ENCODE results near the gene RNF138.
A peak's percentile ranks its signal among the peaks of the same experiment; 100 is the strongest.
"Not testable (repeated sequence)": the region's sequence is repeated elsewhere in the genome, so short reads cannot be mapped to it uniquely, and the experiment has no call there.

RNF138 gene

DNA sequence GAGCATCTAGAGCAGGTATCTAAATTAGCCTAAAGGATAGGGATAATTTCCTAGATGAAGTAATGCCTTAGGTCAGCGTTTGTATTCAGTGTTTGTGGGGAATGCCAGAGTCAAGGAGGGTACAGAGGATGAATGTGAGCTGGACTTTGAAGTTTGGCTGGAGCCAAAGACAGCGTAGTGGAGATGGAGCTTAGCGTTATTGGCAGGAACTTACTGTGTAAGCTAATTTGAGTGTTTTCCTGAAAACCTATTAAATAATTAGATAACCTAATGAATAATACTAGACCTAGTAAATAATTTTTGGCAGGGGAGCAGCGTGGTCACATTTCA lies 4.2 kb downstream of the RNF138 start:
- no peak for DNase-seq (ENCODE audit: low read depth in 2 of 2)

GRCh38 chr18:32096946-32097345 lies 5.3 kb downstream of the RNF138 start:
- DNase-seq (ENCODE audit: low read depth in 2 of 2), result no peak

GRCh38 chr18:32104516-32104915 lies 12.8 kb downstream of the RNF138 start:
- no peak for DNase-seq (ENCODE audit: low read depth in 2 of 2)

GRCh38 chr18:32110005-32110404 lies 18.3 kb downstream of the RNF138 start:
- DNase-seq (ENCODE audit: low read depth in 2 of 2), result no peak

GRCh38 chr18:32111706-32112105 lies 20.0 kb downstream of the RNF138 start:
- no peak for DNase-seq (ENCODE audit: low read depth in 2 of 2)

DNA sequence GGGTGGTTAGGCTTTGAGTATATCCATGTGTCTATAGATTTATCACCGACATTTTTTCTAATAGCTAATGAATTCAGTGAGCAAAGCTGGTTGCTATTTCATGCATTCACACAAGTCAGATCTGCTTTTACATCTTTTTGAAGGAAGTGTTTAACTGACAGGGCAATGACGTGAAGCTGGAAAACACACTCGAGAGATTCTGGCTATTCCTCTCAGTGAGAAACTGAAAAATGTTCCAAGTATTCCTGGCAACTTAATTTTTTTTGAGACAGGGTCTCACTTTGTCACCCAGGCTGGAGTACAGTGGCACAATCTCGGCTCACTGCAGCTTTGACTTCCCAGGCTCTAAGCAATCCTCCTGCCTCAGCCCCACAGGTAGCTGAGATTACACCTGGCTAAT lies 21.2 kb downstream of the RNF138 start:
- no peak for DNase-seq (ENCODE audit: low read depth in 2 of 2)

DNA sequence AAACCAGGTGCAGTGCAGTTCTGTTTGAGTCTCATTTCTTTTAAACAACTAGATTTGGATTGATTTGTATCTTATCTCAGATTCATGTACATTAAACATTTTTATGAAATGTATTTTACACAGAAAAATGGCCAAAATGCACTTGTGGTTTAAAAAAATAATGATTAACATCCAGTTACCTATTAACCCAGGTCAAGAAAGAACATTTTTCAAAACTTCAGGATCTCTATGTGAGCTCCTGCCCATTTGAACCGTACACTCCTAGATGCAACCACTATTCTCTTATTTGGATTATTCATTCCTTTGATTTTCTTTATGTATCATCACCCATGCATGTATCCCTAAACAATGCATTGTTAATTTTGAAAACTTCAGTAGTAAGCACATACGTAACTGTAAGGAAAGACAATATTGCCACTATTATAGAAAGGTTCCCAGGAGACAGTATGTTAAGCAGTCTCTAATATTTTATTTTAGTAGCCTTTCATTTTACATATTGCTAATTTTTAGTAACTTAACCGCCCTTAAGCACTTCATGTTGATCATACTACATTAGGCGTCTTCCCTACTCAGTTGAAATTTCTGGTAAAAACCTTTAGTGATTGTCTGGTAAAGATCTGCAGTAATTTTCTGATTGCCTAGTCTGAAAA lies 22.7 kb downstream of the RNF138 start:
- no peak for DNase-seq (ENCODE audit: low read depth in 2 of 2)

- no peak for DNase-seq (ENCODE audit: low read depth in 2 of 2)
These were observed 30.4 kb downstream of the RNF138 start for GRCh38 chr18:32122039-32122438.

- no peak for DNase-seq (ENCODE audit: low read depth in 2 of 2)
These were observed 34.9 kb downstream of the RNF138 start for GRCh38 chr18:32126538-32126937.

DNA sequence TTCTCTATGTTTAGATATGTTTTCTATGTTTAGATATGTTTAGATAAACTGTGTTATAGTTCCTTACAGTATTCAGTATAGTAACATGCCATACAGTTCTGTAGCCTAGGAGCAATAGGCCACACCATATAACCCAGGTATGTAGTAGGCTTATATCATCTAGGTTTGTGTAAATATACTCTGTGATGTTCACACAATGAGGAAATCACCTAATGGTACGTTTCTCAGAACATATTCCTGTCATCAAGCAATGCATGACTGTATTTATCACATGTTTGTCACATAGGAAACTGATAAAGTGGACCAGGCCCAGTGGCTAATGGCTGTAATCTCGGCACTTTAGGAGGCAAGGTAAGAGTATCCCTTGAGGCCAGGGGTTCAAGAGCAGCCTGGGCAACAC lies 44.0 kb downstream of the RNF138 start:
- DNase-seq (ENCODE audit: low read depth in 2 of 2), result no peak

- no peak for DNase-seq (ENCODE audit: low read depth in 2 of 2)
These were observed 46.8 kb downstream of the RNF138 start for GRCh38 chr18:32138332-32138982.

DNA sequence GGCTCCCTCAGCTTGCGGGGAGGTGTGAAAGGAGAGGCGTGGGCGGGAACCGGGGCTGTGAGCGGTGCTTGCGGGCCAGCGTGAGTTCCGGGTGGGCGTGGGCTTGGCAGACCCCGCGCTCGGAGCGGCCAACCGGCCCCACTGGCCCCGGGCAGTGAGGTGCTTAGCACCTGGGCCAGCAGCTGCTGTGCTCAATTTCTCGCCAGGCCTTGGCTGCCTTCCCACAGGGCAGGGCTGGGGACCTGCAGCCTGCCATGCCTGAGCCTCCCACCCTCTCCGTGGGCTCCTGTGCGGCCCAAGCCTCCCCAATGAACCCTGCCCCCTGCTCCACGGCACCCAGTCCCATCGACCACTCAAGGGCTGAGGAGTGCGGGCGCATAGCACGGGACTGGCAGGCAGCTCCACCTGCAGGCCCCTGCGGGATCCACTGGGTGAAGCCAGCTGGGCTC lies 48.2 kb downstream of the RNF138 start:
- DNase-seq (ENCODE audit: low read depth in 2 of 2), result no peak

DNA sequence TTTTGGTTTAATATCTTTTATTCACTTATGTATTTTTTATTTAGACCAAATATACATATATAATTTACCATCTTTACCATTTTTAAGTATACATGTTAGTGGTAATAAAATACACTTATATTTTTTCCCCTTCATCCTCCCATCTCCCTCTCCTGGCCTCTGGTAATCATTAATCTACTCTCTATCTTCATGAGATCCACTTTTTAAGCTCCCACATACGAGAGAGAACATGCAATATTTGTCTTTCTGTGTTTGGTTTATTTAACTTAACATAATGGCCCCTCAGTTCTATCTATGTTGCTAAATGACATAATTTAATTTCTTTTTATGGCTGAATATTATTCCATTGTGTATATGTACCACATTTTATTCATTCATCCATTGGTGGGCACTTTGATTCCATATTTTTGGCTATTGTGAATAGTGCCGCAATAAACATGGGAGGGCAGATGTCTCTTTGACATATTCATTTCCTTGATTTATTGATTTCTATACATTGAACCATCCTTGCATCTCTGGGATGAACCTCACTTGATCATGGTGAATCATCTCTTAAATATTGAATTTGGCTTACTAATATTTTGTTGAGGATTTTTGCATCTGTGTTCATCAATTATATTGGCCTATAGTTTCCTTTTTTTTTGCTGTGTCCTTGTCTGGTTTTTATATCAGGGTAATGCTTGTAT lies 56.7 kb downstream of the RNF138 start:
- no peak for DNase-seq (ENCODE audit: low read depth in 2 of 2)

GRCh38 chr18:32152705-32153448 lies 61.2 kb downstream of the RNF138 start:
- DNase-seq (ENCODE audit: low read depth in 2 of 2), result no peak

GRCh38 chr18:32156855-32157254 lies 65.2 kb downstream of the RNF138 start:
- DNase-seq (ENCODE audit: low read depth in 2 of 2), result no peak

- no peak for DNase-seq (ENCODE audit: low read depth in 2 of 2)
These were observed 65.9 kb downstream of the RNF138 start for GRCh38 chr18:32157580-32157979.

- DNase-seq (ENCODE audit: low read depth in 2 of 2), result peak; percentile 29 to 59
These were observed 66.5 kb downstream of the RNF138 start for GRCh38 chr18:32158108-32158624.

GRCh38 chr18:32158631-32159030 lies 67.0 kb downstream of the RNF138 start:
- DNase-seq (ENCODE audit: low read depth in 2 of 2), result not testable (repeated sequence)

DNA sequence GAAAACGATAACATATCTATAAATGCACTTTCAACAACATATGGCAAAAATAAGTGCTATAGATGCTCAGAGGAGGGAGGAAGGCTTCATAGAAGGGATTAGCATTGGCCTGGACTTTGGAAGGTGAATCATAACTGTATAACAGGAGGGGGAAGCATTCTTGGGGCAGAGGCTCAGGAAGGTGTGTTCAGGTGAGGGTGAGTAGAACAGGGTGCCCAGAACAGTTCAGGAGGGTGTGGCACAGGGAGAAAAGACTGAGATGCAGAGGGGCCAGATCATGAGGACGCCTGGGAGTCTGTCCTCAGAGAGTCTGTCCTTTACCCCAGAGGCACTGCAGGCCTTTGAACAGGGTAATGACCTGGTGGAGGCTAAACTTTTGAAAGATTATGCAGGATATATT lies 68.9 kb downstream of the RNF138 start:
- DNase-seq (ENCODE audit: low read depth in 2 of 2), result no peak

GRCh38 chr18:32167980-32168730 lies 76.5 kb downstream of the RNF138 start:
- no peak for DNase-seq (ENCODE audit: low read depth in 2 of 2)

DNA sequence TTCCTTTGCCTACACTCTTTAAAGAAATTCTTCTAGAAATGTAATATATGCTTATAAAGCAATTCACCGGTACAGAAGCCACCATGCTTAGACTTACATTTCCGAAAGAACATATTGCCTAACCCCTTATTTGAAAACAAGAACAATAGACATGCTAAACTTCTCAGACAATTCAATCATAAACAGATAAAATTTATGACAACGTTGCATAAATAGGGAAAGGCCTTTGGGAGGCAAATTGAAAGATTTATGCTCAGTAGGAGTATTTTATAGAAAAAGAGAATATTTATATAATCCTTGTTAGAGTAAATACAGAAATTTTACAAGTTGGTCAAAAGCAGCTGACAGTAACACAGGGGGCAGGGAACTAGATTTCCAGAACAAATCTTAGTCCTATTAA lies 82.0 kb downstream of the RNF138 start:
- no peak for DNase-seq (ENCODE audit: low read depth in 2 of 2)

DNA sequence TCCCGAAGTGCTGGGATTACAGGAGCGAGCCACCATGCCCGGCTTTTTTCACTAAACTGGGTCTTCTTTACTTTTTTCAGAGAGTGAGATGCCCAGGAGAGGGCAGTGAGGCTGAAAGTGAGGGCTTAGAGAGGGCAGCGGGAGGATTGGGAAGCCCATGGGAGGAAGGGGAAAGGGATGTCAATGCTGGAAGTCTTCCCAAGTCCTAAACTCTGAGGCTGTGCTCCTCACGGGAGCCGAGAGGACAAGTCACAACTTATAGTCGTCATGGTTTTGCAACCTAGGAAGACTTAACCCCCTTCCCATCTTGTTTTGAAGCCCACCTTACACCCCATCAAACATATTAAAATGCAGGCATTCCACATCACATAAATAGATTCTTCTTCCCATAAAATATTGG lies 83.0 kb downstream of the RNF138 start:
- DNase-seq (ENCODE audit: low read depth in 2 of 2), result no peak

Measured in stimulated activated CD4-positive, alpha-beta T cell treated with anti-CD3 and anti-CD28 coated beads, Interleukin-12 subunit alpha, Interleukin-12 subunit beta, amount 100 ng/mL, for 24 hours (primary cell).